ENCODE data around the gene TSSC4.

TSSC4 gene

GRCh38 chr11:2421996-2422395 is 21.4 kb downstream of the TSSC4 start:
- DNase-seq (ENCODE audit: insufficient read length, low spot score) (no peak), FAIRE-seq (no peak)
- TF ChIP-seq CTCF (IDR thresholded peaks at IDR 0.05; ENCODE audit: insufficient read depth, missing control alignments): no peak

GRCh38 chr11:2422461-2423156 is 22.1 kb downstream of the TSSC4 start:
- FAIRE-seq: no peak
- no peak for DNase-seq (ENCODE audit: insufficient read length, low spot score)
- TF ChIP-seq CTCF (IDR thresholded peaks at IDR 0.05; ENCODE audit: insufficient read depth, missing control alignments): no peak

GRCh38 chr11:2423157-2424025 is 22.8 kb downstream of the TSSC4 start:
- DNase-seq (ENCODE audit: insufficient read length, low spot score) (no peak), FAIRE-seq (no peak)
- no peak for TF ChIP-seq CTCF (IDR thresholded peaks at IDR 0.05; ENCODE audit: insufficient read depth, missing control alignments)

- TF ChIP-seq CTCF (IDR thresholded peaks at IDR 0.05; ENCODE audit: insufficient read depth, missing control alignments): no peak
- DNase-seq (ENCODE audit: insufficient read length, low spot score) (no peak), FAIRE-seq (no peak)
Observed at GRCh38 chr11:2424811-2425495, 24.4 kb downstream of the TSSC4 start.

GRCh38 chr11:2425506-2425905 is 25.0 kb downstream of the TSSC4 start:
- DNase-seq (ENCODE audit: insufficient read length, low spot score) (no peak), FAIRE-seq (no peak)
- TF ChIP-seq CTCF (IDR thresholded peaks at IDR 0.05; ENCODE audit: insufficient read depth, missing control alignments): no peak

- FAIRE-seq (no peak), DNase-seq (ENCODE audit: insufficient read length, low spot score) (no peak)
- no peak for TF ChIP-seq CTCF (IDR thresholded peaks at IDR 0.05; ENCODE audit: insufficient read depth, missing control alignments)
Observed at GRCh38 chr11:2426221-2426620, 25.7 kb downstream of the TSSC4 start.

Measured in D721Med (cell line).